GM21360 (cell line): ENCODE data around the gene OPCML.

Source experiments
- ATAC-seq: cut with Tn5 transposase; IDR thresholded peaks from one replicate; pipeline ENCODE4 v1.9.1; 2021; ENCODE audit warnings: mild to moderate bottlenecking, moderate library complexity; ENCODE audit not compliant: unreplicated experiment

The OPCML gene

DNA sequence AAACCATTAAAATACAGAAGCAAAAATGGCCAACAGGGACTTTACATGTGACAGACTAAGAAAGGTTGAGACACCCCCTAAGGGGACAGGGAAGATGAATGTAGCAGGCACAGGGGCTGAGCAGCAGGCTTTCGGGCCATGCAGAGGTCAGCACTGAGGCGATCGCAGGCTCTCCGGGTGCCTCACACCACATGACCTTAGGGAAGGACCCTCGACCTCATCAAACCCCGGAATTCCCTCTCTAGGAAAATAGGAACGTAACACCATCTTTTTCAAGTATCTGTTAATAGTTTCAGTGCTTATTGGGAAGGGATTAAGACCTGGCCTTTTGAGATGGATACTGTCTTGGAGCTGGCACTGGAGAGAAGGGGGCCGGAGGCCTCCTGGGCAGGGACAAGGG is 27.4 kb downstream of the OPCML start:
- ATAC-seq = no peak

DNA sequence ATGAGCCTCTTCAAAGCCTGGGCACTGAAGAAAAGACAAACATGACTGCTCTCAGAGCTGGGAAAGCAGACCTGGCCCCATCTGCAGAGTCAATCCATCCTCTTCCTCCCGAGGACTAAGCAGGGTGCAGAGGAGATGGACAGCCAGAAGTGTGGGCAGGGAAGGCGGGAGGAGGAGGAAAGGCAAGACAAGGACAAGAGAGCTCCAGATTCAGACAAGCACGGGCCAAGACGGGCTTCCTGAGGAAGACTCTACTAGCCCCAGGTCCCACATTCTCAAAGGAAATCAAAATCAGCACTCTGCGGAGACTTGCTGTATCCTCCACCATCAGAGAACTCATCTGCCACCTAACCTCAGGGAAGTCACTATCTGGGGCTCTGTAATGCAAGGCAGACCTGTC is 28.5 kb downstream of the OPCML start:
- ATAC-seq = no peak

DNA sequence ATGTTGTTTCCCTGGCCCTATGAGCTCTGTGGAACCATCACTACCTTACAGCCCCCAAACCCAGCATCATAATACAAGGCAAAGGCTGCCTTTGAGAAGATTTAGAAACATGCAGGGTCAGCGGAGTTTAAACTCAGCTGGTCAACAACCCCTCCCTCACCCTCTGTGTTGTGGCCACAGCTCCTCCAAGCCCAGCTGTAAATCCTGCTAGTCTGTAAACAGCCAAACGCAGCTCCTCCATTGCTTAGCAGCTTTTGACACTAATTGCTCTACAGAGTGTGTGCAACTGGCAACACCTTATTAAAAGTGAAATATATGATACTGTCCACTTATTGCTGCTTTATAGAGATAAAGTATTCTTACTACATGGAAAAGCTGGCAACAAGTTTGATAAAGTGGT is 29.1 kb downstream of the OPCML start:
- no peak for ATAC-seq

DNA sequence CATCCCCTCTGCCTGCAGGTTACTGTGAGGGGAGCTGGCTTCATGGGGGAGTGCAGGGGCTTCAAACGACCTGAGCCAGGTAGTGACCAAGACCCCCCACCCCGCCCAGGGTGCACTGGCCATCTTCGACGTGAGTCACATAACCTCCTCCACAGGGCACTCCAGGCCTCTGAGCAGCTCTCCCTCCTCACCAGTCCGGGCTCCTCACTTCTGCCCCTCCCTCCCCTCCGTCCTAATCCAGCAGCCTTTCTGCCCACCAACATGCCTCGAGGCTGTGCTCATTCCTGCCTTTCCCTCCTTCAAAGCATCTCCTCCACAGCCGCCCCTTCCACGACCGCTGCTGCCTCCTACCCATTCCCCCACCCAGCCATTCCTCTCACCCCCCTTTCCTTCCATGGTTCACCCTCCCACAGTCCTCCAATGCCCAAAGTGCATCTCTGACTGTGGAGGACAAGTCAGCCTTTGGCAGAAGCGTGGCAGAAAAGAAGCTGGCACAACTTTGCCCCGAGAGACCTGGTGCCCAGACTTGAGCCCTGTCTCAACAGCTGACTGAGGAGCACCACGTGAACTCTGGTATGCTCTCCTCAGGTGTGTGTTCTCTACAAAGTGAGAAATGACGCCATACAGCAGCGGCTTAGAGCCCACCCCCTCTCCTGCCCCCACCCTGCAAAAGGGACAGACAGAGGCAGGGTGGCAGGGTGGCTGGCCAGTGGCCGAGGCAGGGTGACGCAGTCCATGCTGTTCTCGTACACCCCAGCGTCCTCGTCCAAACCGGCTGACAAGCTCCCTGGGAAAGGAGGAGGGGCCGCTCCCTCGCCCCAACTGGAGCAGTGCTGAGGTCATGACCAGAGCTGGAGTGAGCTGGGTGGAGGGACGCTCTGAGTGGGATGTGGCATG is 30.4 kb downstream of the OPCML start:
- no peak for ATAC-seq

DNA sequence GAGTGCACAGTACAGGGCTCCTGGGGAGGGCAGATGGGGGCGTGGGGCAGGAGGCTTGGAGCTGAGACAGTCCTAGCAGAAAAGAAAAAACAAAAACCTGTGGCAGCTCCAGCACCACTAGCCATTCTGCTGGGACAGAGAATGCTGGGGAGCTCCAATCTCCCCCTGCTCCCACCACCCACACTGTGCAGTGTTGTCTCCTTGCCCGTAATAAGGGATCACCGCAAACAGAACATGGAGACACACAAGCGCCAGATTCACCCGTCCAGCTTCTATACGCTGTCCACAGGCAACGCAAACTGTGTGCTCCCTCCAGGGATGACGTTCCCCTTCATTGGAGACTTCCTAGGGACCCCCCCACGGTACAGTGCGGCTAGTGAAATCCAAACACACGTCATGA is 31.4 kb downstream of the OPCML start:
- no peak for ATAC-seq

DNA sequence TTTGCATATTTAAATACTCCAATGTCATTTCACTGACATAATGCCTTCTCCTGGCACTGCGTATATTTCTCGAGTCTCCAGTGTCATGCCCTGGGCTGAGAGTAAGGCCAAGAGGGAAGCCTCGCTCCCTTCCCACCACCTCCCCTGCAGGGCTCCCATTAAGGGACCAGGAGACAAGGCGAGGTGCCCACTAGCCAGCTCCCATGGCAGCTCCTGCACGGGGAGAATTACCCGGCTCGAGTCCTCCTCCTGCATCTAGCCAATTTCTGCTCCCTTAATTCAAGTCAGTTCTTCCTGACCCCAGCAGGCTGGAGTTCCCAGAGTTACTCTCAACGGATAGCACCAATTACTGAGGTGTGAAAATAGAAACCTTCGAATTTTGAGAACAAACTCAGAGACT is 31.9 kb downstream of the OPCML start:
- ATAC-seq = no peak

DNA sequence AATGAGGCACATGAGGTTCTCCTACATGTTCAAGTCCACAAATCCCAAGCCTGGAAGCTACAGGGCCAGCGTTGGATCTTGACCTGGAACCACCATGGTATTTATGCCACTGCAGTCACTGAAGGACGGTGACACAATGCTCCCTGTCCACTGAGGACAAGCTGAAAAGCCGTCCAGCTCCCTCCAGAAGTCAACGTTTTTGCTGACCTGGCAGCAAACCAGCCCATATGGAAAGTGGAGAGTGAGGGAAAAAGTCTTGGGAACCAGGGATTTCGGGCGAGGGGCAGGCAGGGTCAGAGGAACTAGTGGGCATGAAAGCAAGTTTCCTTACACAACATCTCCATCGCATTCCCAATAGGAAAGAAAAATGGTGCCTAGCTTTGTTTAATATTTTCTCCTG is 33.3 kb downstream of the OPCML start:
- ATAC-seq = no peak

DNA sequence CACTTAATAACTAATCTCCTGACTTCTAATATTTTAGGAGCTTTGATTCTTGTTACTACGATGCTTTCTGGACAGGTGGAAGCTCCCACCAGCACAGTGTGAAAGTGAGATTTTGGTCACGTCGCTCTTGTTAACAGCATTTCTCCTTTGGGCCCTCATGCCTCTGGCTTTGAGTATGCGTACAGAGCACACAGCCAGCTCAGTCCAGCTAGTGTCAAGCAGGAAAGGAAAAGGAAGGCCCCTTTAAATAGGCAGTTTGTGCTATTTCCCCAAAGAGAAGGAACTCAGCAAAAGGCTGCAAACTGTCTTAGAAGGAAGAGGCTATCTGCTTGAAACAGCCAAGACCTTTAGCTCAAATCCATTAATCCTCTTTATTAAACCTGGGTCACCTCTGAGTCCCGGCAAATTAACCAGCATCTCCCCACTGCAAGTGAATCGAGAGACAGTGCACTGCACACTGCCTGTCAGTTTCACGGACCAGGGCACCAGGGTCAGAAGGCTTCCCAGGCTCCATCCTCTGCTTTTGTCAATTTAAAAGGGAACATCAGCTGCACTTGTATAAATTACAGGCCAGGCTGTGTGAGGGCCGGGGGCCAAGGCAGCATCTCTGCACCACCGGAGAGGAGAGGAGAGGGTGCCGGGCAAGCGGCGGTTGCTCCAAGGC is 34.7 kb downstream of the OPCML start:
- ATAC-seq = no peak

DNA sequence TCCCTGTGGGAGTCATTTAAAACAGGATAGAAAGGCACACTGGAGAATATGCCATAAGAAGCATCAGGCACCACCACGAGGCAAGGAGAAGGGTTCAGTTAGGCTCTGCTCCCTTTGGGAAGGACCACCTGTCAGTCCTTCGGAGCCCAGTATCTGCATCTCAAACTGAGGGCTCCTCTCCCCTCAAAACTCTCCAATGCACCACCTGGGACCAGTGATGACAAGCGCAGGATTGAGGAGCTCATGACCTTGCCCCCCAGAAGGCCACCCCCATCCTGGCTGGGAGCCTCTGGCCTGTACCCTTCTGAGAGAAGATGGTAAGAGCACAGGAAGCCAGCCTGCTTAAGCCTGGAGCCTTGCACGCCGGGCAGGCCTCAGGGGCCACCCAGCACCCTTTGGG is 39.4 kb downstream of the OPCML start:
- ATAC-seq = no peak

DNA sequence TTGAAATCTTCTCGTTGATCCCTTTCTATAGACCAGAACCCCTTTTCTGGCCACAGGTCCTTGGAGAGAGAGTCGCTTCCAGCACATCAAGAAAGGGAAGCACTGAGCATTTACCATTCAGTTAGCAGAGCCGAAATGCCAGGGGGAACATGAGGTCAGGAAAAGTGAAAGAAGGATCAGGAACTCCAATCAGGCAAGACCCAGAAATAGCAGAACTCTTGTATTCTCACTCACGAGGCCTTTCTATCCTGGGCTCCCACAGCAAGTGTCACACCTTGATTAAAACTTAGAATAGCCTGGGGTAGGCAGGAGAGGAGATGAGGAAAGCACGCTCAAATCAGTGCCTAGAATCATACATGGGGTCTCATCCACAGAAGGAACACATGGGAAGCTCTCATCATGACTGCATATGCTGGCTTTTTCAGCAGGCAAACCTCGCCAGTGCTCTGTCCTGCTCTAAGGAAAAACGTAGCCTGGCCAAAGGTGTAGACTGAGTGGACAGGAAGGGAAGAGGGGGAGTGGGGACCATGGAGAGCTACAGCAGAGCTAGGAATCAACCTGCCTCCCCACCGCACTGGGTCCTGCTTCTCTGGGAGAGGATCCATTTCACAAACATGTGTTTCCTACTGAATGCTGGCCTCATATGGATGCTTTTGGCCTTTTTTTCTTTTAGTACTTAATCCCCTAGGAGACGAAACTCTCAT is 40.5 kb downstream of the OPCML start:
- ATAC-seq = no peak

DNA sequence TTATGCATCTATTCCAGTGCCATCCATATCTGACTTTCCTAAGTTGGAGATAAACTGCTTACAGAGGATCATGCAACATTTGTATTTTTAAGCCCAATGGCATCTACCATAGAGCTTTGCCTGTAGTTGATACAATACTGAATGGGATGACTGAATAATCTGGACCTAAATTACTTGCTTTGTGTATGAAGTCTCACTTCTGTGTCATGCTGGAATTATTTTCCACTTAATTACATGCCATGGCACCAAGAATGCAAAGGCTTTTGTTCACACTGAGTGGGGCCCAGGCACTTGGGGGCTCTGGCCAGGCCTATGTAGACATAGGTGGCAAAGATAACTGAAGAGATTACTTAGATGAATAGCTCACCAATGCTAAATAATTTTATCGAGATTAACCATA is 51.6 kb downstream of the OPCML start:
- ATAC-seq = no peak

DNA sequence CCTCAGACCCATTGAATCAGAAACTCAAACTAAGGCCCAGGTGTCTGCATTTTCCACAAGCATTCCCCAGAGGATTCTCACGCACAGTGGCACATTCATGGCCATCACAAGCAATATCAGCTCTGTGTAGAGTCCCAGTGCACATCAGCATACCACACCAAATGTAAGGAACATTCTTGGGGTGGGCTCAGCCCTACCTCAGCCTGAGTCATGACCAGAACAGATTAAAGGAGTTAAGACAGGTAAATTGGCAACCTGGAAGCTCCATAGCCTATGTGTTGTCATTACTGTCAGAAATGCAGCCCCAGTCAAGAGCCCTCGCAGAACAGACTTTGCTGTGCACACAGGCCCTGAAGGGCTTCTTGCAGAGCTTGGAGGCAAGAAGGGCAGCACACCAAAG is 53.1 kb downstream of the OPCML start:
- no peak for ATAC-seq

DNA sequence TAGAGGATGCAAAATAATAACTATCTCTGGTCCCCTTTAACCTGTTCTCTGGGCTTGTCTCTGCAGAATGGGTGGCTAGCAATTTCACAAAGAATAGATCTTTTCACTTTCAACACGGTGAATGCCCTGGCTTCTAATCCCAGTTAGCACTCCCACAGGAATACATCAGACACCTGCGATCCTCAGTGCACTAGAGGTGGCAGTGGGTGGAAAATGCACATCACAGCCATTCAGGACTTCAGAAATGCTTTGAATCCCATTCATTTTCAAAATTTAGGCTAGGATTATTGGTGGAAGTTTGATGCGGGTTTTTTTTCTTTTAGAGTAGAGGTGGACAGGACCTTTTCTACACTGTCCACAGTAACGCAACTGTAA is 55.1 kb downstream of the OPCML start:
- no peak for ATAC-seq

DNA sequence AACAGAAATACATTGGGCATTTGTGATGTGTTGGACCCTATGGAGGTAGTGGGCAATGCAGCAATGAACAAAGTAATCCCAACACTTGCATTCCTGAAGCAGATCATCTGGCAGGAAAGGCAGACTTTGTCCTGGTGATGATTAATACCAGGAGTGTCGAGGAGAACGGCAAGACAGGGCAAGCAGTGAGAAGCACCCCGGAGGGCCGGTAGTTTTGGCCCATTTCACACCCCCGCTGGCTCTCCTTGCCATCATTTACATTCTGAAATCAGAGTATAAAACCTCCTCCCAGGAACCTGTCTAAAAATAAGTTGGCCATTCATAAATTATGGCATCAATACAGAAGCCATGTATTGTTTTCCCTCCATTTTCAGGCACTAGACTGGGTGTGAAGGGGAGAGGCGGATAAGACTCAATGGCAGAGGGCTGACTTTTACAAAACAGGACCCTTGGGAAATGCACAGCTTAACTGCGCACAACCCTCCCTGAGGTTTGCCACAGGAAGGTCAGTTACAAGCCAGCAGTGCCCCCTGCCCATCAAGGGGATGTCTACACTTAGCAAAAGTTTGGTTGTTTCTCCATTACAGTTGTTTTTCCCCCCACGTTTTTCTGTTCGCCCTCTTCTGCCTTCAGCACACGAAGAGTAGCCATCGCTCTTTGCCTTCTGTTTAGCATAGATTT is 55.6 kb downstream of the OPCML start:
- ATAC-seq = no peak

DNA sequence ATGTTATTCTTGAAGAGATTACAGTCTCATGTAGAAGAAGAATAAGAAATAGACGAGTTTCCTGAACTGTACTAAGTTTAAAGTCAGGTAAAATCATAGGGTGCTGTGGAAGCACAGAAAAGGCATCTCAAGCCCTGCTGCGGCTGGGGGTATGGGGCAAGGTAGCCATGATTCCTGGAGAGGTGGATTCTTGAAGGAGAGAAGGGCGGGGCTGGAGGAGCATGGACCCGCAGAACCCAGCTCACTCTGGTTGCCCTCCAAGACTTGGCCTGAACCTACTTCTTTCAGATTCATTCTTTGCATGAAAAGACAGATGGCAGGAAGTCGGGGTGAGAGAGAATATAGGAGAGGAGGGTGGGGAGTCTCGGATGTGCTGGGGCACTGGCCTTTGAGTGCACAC is 57.8 kb downstream of the OPCML start:
- ATAC-seq = no peak

DNA sequence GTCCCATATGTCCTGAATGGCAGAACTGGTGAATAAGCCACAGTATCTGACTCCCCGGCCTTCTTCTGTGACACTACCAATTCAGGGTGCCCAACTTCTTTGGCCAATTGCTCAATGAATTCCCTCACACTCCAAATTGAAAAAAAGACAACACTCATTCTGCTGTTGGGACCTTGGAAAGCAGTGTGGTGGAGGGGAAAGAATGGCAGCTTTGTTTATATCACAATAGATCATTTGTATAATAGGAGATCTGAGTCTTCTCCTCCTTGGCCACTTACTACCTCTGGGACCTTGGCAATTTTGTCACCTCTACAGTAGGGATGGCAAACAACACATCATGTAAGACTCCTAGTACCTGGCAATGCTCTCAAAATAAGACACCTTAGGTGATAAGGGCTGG is 64.6 kb downstream of the OPCML start:
- no peak for ATAC-seq

DNA sequence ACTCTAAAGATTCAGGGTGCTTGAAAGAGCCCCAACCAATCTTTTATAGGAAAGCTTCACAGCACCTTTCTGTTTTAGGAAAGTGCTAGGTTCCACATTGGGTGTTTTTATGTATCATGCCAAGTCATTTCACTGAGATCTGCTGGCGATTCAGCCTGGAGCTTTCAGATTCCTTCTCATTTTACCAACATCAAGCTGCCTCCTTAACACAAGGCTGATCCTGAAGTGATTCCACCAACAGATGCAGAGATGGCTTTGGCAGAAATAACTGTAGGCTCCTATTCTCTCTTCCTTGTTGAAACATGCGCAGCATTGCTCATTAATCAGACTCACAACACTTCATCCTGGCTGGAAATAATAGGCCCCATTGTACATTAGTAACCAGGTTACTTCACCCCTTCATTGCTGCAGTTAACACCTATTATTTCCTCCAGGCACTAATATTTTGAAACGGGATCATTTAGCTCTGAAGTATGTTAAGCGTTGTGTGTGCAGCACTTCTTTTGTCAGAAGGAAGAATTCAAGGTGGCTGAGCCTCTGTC is 89.0 kb downstream of the OPCML start:
- no peak for ATAC-seq

DNA sequence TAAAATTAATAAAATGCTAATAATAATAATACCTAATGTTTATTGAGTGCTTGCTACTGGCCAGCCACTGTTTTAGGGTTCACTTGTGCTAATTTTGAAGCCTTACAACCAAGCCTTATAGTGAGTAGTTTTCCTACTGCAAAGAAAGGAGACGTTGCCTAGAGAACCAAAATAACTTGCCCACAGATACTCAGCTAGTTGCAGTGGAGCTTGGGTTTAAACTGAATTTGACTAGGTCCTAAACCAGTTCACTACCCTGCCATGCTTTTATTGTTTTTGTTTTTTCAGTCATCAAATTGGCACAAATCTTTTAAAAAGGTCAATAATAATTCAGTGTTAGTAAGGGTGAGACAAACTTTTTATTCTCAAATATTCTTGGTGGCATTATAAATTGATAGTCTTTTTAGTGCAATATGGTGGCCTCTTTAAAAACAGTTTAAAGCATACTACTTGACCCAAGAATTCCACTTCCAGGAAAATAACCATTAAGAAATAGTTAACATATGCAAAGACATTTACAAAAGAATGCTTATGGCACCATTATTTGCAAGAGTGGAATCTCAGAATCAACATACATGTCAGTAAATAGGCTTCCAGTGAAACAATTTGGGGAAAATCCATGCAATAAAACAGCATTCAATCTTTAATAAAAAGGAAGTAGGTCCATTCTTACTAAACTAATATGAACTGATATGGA is 90.2 kb downstream of the OPCML start:
- no peak for ATAC-seq

DNA sequence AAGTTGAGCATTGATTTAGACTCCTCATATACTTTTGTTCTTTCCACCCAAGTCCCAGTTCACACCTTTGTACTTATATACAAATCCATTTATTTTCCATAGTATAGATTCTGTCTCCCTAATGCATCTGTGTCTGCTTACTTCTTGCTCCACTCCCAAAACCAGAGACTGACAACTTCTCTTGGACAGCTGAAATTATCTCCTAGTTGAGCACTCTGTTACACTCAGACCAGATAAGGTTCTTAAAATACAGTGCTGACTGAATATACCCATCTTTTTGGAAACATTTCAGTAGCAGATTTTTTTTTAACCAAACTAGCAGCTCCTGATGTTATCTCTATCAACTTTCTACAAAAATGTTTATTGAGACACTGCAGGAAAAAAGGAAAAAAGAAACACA is 106.3 kb downstream of the OPCML start:
- ATAC-seq = no peak

DNA sequence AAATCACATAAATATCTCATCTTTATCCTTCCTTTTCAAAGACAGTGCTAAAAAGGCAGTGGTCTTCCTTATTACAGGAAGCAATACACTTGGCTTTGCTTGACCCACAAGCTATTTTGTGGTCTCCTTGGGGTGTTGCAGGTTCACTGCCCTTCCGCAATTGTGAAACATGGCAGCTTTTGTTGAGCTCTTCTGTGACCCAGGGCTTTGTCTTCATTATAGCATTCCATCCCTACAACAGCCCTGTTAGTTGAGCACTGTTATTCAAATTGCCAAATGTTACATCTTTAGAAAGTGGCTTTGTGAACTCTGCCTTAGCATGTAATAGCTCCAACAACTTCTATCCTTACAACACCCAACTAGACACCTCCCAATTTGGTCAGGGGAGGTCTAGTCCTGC is 107.1 kb downstream of the OPCML start:
- ATAC-seq = no peak

DNA sequence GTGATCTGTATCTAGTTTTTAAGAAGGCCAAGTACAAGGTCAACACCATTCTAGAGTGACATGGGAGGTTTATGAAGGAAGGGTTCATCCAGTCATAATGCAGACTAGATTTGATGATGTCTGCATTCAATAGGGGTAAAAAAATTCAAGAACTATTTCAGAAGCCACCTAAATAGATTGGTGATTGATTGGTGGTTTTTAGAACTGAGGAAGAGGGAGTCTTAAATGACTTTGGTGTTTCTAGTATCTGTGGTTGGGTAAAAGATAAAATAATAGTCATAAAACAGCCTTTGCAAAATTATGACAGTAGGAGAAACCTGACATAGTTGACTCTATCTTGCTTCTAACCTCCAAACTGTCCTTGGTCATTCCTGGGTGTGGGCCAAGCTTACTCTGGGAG is 114.1 kb downstream of the OPCML start:
- no peak for ATAC-seq
